GM21447 (cell line): Measurements from ENCODE around the gene PSG5.
"Not testable (repeated sequence)": the region's sequence is repeated elsewhere in the genome, so short reads cannot be mapped to it uniquely, and the experiment has no call there.

Experiments
- ATAC-seq: cut with Tn5 transposase; IDR thresholded peaks from one replicate; pipeline ENCODE4 v1.9.1; 2021; ENCODE audit not compliant: unreplicated experiment

Gene PSG5

GRCh38 chr19:43186311-43186935 is at the start of gene PSG5:
TSS of gene PSG5 (minus strand) at chr19:43186536. CDS start at chr19:43186405, 131 bp downstream.
- not testable (repeated sequence) for ATAC-seq

GRCh38 chr19:43235686-43236085 is 49.4 kb upstream of the PSG5 start:
- ATAC-seq = not testable (repeated sequence)

GRCh38 chr19:43229315-43229714 is 43.0 kb upstream of the PSG5 start:
- ATAC-seq = no peak

GRCh38 chr19:43228730-43229129 is 42.4 kb upstream of the PSG5 start:
- not testable (repeated sequence) for ATAC-seq

- ATAC-seq = not testable (repeated sequence)
Measured at GRCh38 chr19:43226986-43227385, 40.6 kb upstream of the PSG5 start.

GRCh38 chr19:43224855-43225253 is 38.5 kb upstream of the PSG5 start:
- no peak for ATAC-seq

- not testable (repeated sequence) for ATAC-seq
Measured at GRCh38 chr19:43224201-43224854, 38.0 kb upstream of the PSG5 start.

- ATAC-seq = not testable (repeated sequence)
Measured at GRCh38 chr19:43221891-43222290, 35.6 kb upstream of the PSG5 start.

GRCh38 chr19:43219136-43219535 is 32.8 kb upstream of the PSG5 start:
- ATAC-seq = not testable (repeated sequence)

- not testable (repeated sequence) for ATAC-seq
Measured at GRCh38 chr19:43215881-43216280, 29.5 kb upstream of the PSG5 start.

- no peak for ATAC-seq
Measured at GRCh38 chr19:43207991-43208390, 21.7 kb upstream of the PSG5 start.

GRCh38 chr19:43207174-43207573 is 20.8 kb upstream of the PSG5 start:
- ATAC-seq = not testable (repeated sequence)

- ATAC-seq = not testable (repeated sequence)
Measured at GRCh38 chr19:43205471-43206105, 19.3 kb upstream of the PSG5 start, which contains the start of gene PSG4. TSS of gene PSG4 (minus strand) at chr19:43205638. CDS start at chr19:43205536, 102 bp downstream.

GRCh38 chr19:43203611-43204010 is 17.3 kb upstream of the PSG5 start:
- ATAC-seq = not testable (repeated sequence)

- ATAC-seq = not testable (repeated sequence)
Measured at GRCh38 chr19:43201891-43202290, 15.6 kb upstream of the PSG5 start.

- not testable (repeated sequence) for ATAC-seq
Measured at GRCh38 chr19:43201337-43201801, 15.0 kb upstream of the PSG5 start.

- not testable (repeated sequence) for ATAC-seq
Measured at GRCh38 chr19:43198686-43199419, 12.5 kb upstream of the PSG5 start.

- ATAC-seq = not testable (repeated sequence)
Measured at GRCh38 chr19:43197666-43198397, 11.5 kb upstream of the PSG5 start.

GRCh38 chr19:43194397-43194796 is 8.1 kb upstream of the PSG5 start:
- ATAC-seq = not testable (repeated sequence)
